ENCODE data around the gene DUSP15.

Gene DUSP15

GRCh38 chr20:31860390-31861134 is 9.8 kb downstream of the DUSP15 start (continued):
- TF ChIP-seq CSRNP3 (CRISPR knock-in tag; IDR thresholded peaks at IDR 0.05) (no peak), SNAI2 (CRISPR knock-in tag; IDR thresholded peaks at IDR 0.05) (no peak), ISL1 (CRISPR knock-in tag; IDR thresholded peaks at IDR 0.05) (no peak), TOX (CRISPR knock-in tag; IDR thresholded peaks at IDR 0.05; ENCODE audit: borderline replicate concordance) (no peak), BACH2 (CRISPR knock-in tag; IDR thresholded peaks at IDR 0.05; ENCODE audit: borderline replicate concordance) (no peak), CREB5 (CRISPR knock-in tag; IDR thresholded peaks at IDR 0.05; ENCODE audit: low read depth) (no peak), CSDC2 (CRISPR knock-in tag; IDR thresholded peaks at IDR 0.05) (no peak), ARNTL (CRISPR knock-in tag; IDR thresholded peaks at IDR 0.05; ENCODE audit: borderline replicate concordance, low read depth) (no peak), RARB (CRISPR knock-in tag; IDR thresholded peaks at IDR 0.05) (no peak)

DNA sequence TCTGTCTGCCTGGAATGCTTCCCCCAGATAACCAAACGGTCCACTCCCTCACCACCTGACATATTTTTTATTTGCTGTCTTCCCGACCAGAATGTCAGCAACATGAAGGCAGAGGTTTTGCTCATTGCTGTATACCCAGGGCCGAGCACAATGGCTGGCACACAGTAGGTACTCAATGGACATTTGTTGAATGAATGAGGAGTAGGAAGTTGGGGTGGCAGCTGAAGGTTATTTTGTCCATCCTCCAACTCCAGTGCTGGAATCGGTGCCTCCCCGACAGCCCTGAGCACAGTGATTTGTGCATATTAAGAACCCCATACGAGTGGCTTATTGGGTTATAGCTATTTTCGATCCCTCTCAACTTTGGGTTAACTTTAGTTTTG is 10.3 kb downstream of the DUSP15 start:
- TF ChIP-seq, protein P1, sequence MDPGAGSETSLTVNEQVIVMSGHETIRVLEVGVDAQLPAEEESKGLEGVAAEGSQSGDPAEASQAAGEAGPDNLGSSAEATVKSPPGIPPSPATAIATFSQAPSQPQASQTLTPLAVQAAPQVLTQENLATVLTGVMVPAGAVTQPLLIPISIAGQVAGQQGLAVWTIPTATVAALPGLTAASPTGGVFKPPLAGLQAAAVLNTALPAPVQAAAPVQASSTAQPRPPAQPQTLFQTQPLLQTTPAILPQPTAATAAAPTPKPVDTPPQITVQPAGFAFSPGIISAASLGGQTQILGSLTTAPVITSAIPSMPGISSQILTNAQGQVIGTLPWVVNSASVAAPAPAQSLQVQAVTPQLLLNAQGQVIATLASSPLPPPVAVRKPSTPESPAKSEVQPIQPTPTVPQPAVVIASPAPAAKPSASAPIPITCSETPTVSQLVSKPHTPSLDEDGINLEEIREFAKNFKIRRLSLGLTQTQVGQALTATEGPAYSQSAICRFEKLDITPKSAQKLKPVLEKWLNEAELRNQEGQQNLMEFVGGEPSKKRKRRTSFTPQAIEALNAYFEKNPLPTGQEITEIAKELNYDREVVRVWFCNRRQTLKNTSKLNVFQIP (CRISPR knock-in tag; IDR thresholded peaks at IDR 0.05; ENCODE audit: borderline replicate concordance, low read depth): no peak
- TF ChIP-seq ZFP30 (CRISPR knock-in tag; IDR thresholded peaks at IDR 0.05) (no peak), ZC3H10 (CRISPR knock-in tag; IDR thresholded peaks at IDR 0.05) (no peak), CSRNP3 (CRISPR knock-in tag; IDR thresholded peaks at IDR 0.05) (no peak), CREB5 (CRISPR knock-in tag; IDR thresholded peaks at IDR 0.05; ENCODE audit: low read depth) (no peak), OSR1 (CRISPR knock-in tag; IDR thresholded peaks at IDR 0.05) (no peak), SNAI2 (CRISPR knock-in tag; IDR thresholded peaks at IDR 0.05) (no peak), TCF4 (CRISPR knock-in tag; IDR thresholded peaks at IDR 0.05; ENCODE audit: borderline replicate concordance) (no peak), GLIS3 (CRISPR knock-in tag; IDR thresholded peaks at IDR 0.05) (no peak), PPARA (CRISPR knock-in tag; IDR thresholded peaks at IDR 0.05; ENCODE audit: borderline replicate concordance) (no peak), RARB (CRISPR knock-in tag; IDR thresholded peaks at IDR 0.05) (no peak), BACH2 (CRISPR knock-in tag; IDR thresholded peaks at IDR 0.05; ENCODE audit: borderline replicate concordance) (no peak)
- TF ChIP-seq, protein P2, sequence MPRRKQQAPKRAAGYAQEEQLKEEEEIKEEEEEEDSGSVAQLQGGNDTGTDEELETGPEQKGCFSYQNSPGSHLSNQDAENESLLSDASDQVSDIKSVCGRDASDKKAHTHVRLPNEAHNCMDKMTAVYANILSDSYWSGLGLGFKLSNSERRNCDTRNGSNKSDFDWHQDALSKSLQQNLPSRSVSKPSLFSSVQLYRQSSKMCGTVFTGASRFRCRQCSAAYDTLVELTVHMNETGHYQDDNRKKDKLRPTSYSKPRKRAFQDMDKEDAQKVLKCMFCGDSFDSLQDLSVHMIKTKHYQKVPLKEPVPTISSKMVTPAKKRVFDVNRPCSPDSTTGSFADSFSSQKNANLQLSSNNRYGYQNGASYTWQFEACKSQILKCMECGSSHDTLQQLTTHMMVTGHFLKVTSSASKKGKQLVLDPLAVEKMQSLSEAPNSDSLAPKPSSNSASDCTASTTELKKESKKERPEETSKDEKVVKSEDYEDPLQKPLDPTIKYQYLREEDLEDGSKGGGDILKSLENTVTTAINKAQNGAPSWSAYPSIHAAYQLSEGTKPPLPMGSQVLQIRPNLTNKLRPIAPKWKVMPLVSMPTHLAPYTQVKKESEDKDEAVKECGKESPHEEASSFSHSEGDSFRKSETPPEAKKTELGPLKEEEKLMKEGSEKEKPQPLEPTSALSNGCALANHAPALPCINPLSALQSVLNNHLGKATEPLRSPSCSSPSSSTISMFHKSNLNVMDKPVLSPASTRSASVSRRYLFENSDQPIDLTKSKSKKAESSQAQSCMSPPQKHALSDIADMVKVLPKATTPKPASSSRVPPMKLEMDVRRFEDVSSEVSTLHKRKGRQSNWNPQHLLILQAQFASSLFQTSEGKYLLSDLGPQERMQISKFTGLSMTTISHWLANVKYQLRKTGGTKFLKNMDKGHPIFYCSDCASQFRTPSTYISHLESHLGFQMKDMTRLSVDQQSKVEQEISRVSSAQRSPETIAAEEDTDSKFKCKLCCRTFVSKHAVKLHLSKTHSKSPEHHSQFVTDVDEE (CRISPR knock-in tag; IDR thresholded peaks at IDR 0.05): no peak
- TF ChIP-seq, protein P3, sequence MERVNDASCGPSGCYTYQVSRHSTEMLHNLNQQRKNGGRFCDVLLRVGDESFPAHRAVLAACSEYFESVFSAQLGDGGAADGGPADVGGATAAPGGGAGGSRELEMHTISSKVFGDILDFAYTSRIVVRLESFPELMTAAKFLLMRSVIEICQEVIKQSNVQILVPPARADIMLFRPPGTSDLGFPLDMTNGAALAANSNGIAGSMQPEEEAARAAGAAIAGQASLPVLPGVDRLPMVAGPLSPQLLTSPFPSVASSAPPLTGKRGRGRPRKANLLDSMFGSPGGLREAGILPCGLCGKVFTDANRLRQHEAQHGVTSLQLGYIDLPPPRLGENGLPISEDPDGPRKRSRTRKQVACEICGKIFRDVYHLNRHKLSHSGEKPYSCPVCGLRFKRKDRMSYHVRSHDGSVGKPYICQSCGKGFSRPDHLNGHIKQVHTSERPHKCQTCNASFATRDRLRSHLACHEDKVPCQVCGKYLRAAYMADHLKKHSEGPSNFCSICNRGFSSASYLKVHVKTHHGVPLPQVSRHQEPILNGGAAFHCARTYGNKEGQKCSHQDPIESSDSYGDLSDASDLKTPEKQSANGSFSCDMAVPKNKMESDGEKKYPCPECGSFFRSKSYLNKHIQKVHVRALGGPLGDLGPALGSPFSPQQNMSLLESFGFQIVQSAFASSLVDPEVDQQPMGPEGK (CRISPR knock-in tag; IDR thresholded peaks at IDR 0.05; ENCODE audit: borderline replicate concordance): no peak
- no peak for ATAC-seq

Measured in SK-N-SH treated with all-trans-retinoic acid at 6 μM for 48 hours (cell line).